Measurements from ENCODE around the gene KSR1.

KSR1 gene

GRCh38 chr17:27520491-27521185 is 64.4 kb downstream of the KSR1 start:
- no peak for DNase-seq

- DNase-seq: no peak
These were observed 65.2 kb downstream of the KSR1 start for GRCh38 chr17:27521281-27522027.

- no peak for DNase-seq
These were observed 65.9 kb downstream of the KSR1 start for GRCh38 chr17:27522028-27522635.

- no peak for DNase-seq
These were observed 67.5 kb downstream of the KSR1 start for GRCh38 chr17:27523712-27524111.

GRCh38 chr17:27524594-27524993 is 68.3 kb downstream of the KSR1 start:
- no peak for DNase-seq

GRCh38 chr17:27525316-27525715 is 69.1 kb downstream of the KSR1 start:
- DNase-seq: no peak

GRCh38 chr17:27525836-27526603 is 69.8 kb downstream of the KSR1 start:
- DNase-seq: no peak

GRCh38 chr17:27526604-27527002 is 70.4 kb downstream of the KSR1 start:
- DNase-seq: peak; percentile 62

- no peak for DNase-seq
These were observed 73.1 kb downstream of the KSR1 start for GRCh38 chr17:27529230-27529796.

GRCh38 chr17:27530764-27531391 is 74.6 kb downstream of the KSR1 start:
- DNase-seq: no peak

- DNase-seq: no peak
These were observed 75.3 kb downstream of the KSR1 start for GRCh38 chr17:27531469-27531961.

GRCh38 chr17:27532269-27533263 is 76.3 kb downstream of the KSR1 start:
- DNase-seq: no peak

GRCh38 chr17:27533874-27534815 is 77.9 kb downstream of the KSR1 start:
- DNase-seq: no peak

- no peak for DNase-seq
These were observed 79.1 kb downstream of the KSR1 start for GRCh38 chr17:27535178-27535928.

GRCh38 chr17:27535975-27536374 is 79.7 kb downstream of the KSR1 start:
- no peak for DNase-seq

- no peak for DNase-seq
These were observed 80.5 kb downstream of the KSR1 start for GRCh38 chr17:27536781-27537180.

- no peak for DNase-seq
These were observed 82.1 kb downstream of the KSR1 start for GRCh38 chr17:27538156-27538955.

GRCh38 chr17:27539152-27539551 is 82.9 kb downstream of the KSR1 start:
- DNase-seq: no peak

Measured in stimulated activated CD4-positive, alpha-beta T cell treated with anti-CD3 and anti-CD28 coated beads, Interleukin-1b, Interleukin-23, amount 100 ng/mL, for 48 hours (primary cell).